NCI-H2196 (cell line): ENCODE data around the gene LMO1.

Experiments used
- DNase-seq: peaks from one replicate; lab custom pipeline; 2025; ENCODE audit not compliant: unreplicated experiment; lab: John Stamatoyannopoulos, UW

The LMO1 gene

GRCh38 chr11:8249482-8249881 lies 14.2 kb downstream of the LMO1 start:
- no peak for DNase-seq

- DNase-seq: no peak
Measured at GRCh38 chr11:8248786-8249185, 14.9 kb downstream of the LMO1 start.

- DNase-seq: no peak
Measured at GRCh38 chr11:8247312-8247711, 16.4 kb downstream of the LMO1 start.

- DNase-seq: no peak
Measured at GRCh38 chr11:8243458-8243857, 20.2 kb downstream of the LMO1 start.

GRCh38 chr11:8242499-8243280 lies 21.0 kb downstream of the LMO1 start:
- no peak for DNase-seq

GRCh38 chr11:8242118-8242475 lies 21.6 kb downstream of the LMO1 start:
- no peak for DNase-seq

GRCh38 chr11:8241373-8242117 lies 22.1 kb downstream of the LMO1 start:
- no peak for DNase-seq

GRCh38 chr11:8239536-8240228 lies 24.0 kb downstream of the LMO1 start:
- DNase-seq: no peak

- DNase-seq: no peak
Measured at GRCh38 chr11:8239040-8239439, 24.6 kb downstream of the LMO1 start.

- DNase-seq: no peak
Measured at GRCh38 chr11:8237453-8237852, 26.2 kb downstream of the LMO1 start.

GRCh38 chr11:8235925-8236324 lies 27.8 kb downstream of the LMO1 start:
- no peak for DNase-seq

- DNase-seq: no peak
Measured at GRCh38 chr11:8234910-8235309, 28.8 kb downstream of the LMO1 start.

GRCh38 chr11:8234425-8234821 lies 29.3 kb downstream of the LMO1 start:
- peak; percentile 22 for DNase-seq

- DNase-seq: peak; percentile 41
Measured at GRCh38 chr11:8233691-8234424, 29.8 kb downstream of the LMO1 start.

- DNase-seq: no peak
Measured at GRCh38 chr11:8232849-8233606, 30.6 kb downstream of the LMO1 start.

GRCh38 chr11:8232414-8232813 lies 31.3 kb downstream of the LMO1 start:
- no peak for DNase-seq

- no peak for DNase-seq
Measured at GRCh38 chr11:8231979-8232378, 31.7 kb downstream of the LMO1 start.

- no peak for DNase-seq
Measured at GRCh38 chr11:8230921-8231847, 32.5 kb downstream of the LMO1 start.

- no peak for DNase-seq
Measured at GRCh38 chr11:8230178-8230859, 33.4 kb downstream of the LMO1 start.
